Neural progenitor cell (in vitro differentiated cells): ENCODE measurements around the gene FLACC1. TPM values are rescaled to one million over a fixed set of nuclear protein-coding genes. Genes with fewer than 3 reads are reported as not detected.
"Not testable (repeated sequence)": the region's sequence is repeated elsewhere in the genome, so short reads cannot be mapped to it uniquely, and the experiment has no call there.

Source experiments
- DNase-seq: peaks from one replicate; pipeline ENCODE4 v3.0.0-alpha.2; 2016; ENCODE audit warnings: low spot score
- H2AFZ ChIP-seq: fragments of 200-600 bp; sonication (generic); replicated peaks from 2 replicates; pipeline ENCODE4 v1.6.1; 2016; ENCODE audit warnings: antibody characterized with exemption
- H3F3A ChIP-seq: fragments of 200-600 bp; sonication (generic); 2 replicates; pipeline ENCODE4 v1.6.1; 2016; ENCODE audit warnings: antibody characterized with exemption, low read depth
- H3K27ac ChIP-seq: fragments of 200-600 bp; sonication (generic); 2 replicates; pipeline ENCODE4 v1.5.1; 2016; ENCODE audit warnings: mild to moderate bottlenecking
- H3K27me3 ChIP-seq: fragments of 200-600 bp; sonication (generic); 2 replicates; pipeline ENCODE4 v1.6.1; 2016; ENCODE audit warnings: mild to moderate bottlenecking, moderate library complexity
- H3K36me3 ChIP-seq: fragments of 200-600 bp; sonication (generic); 2 replicates; pipeline ENCODE4 v1.5.1; 2016
- H3K4me1 ChIP-seq: fragments of 200-600 bp; sonication (generic); 2 replicates; pipeline ENCODE4 v1.6.1; 2016; ENCODE audit warnings: mixed run types
- H3K4me2 ChIP-seq: fragments of 200-600 bp; sonication (generic); 2 replicates; pipeline ENCODE4 v1.6.1; 2016
- H3K4me3 ChIP-seq: fragments of 200-600 bp; sonication (generic); 2 replicates; pipeline ENCODE4 v1.5.1; 2016
- H3K79me2 ChIP-seq: fragments of 200-600 bp; sonication (generic); 2 replicates; pipeline ENCODE4 v1.6.1; 2016; ENCODE audit warnings: low read depth
- H3K9ac ChIP-seq: fragments of 200-600 bp; sonication (generic); 2 replicates; pipeline ENCODE4 v1.6.1; 2016
- H3K9me3 ChIP-seq: fragments of 200-600 bp; sonication (generic); 2 replicates; pipeline ENCODE4 v1.5.1; 2016; ENCODE audit warnings: low read depth
- H4K20me1 ChIP-seq: fragments of 200-600 bp; sonication (generic); 2 replicates; pipeline ENCODE4 v1.6.1; 2016; ENCODE audit warnings: low read depth
- H3K27ac Mint-ChIP-seq: 3 replicates; pipeline ENCODE4 v1.8.0; 2021; ENCODE audit warnings: mixed read lengths
- H3K27me3 Mint-ChIP-seq: 2 replicates; pipeline ENCODE4 v1.8.0; 2022; ENCODE audit warnings: low read depth, mild to moderate bottlenecking, inconsistent platforms, moderate library complexity, mixed read lengths; ENCODE audit not compliant: insufficient read depth
- H3K36me3 Mint-ChIP-seq: 3 replicates; pipeline ENCODE4 v1.8.0; 2021; ENCODE audit warnings: mixed read lengths
- H3K4me1 Mint-ChIP-seq: 3 replicates; pipeline ENCODE4 v1.8.0; 2021; ENCODE audit warnings: mixed read lengths
- H3K4me3 Mint-ChIP-seq: 3 replicates; pipeline ENCODE4 v1.8.0; 2021; ENCODE audit warnings: mild to moderate bottlenecking, moderate library complexity, mixed read lengths
- H3K9me3 Mint-ChIP-seq: 3 replicates; pipeline ENCODE4 v1.8.0; 2020; ENCODE audit warnings: mixed read lengths
- EZH2 ChIP-seq: fragments of 200-600 bp; sonication (generic); IDR thresholded peaks from 2 replicates; pipeline ENCODE4 v1.6.1; 2017; ENCODE audit warnings: antibody characterized with exemption, mild to moderate bottlenecking, moderate library complexity
- EZH2phosphoT487 ChIP-seq: fragments of 200-600 bp; sonication (generic); IDR thresholded peaks from 2 replicates; pipeline ENCODE4 v1.6.1; 2017; ENCODE audit warnings: antibody characterized with exemption
- total RNA-seq: library from RNA; depleted of rRNA; stranded (reverse); fragments of >200 nt; gene quantifications from 2 replicates; pipeline ENCODE4 v1.2.3, GENCODE V29; 2015; ENCODE audit warnings: low replicate concordance
- TF ChIP-seq, protein P1 (sequence below): fragments of 200-600 bp; sonication (generic); IDR thresholded peaks from 2 replicates; pipeline ENCODE4 v1.5.1; 2017; ENCODE audit warnings: antibody characterized with exemption, mild to moderate bottlenecking

FLACC1 gene
- total RNA-seq, 1 donor from 2014 or later = not detected

DNA sequence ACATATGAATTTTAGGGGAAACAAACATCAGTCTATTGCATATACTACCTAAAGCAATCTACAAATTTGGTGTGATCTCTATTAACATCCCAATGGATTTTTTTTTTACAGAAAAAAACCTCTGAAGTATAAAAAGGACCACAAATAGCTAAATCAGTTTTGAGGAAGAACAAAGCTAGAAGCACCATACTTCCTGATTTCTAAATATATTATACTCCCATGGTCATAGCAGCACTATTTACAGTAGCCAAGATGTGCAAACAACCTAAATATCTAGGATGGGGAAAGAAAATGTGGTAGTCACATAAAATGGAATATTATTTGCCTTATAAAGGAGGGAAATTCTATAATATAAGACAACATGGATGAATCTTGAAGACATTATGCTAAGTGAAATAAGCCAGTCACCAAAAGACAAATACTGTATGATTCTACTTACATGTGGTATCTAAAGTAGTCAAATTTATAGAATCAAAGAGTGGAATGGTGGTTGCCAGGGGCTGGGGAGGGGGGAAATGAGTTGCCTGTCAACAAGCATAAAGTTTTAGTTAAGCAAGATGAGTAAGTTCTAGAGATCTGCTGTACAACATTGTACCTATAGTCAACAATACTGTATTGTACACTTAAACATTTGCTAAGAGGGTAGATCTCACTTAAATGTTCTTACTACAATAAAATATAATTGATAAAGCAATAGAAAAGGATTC is 114.4 kb downstream of the FLACC1 start:
- no peak overlapping the region for H3K27ac Mint-ChIP-seq
- no peak overlapping the region for H3K27ac ChIP-seq
- no peak overlapping the region for H3K4me2 ChIP-seq
- peaks cover 3% of the 10 kb centered on the region for H3K27me3 Mint-ChIP-seq
- no peaks in the 10 kb centered on the region for H3K4me1 ChIP-seq
- no peak for TF ChIP-seq EZH2phosphoT487
- no peak for TF ChIP-seq EZH2
- TF ChIP-seq, protein P1, sequence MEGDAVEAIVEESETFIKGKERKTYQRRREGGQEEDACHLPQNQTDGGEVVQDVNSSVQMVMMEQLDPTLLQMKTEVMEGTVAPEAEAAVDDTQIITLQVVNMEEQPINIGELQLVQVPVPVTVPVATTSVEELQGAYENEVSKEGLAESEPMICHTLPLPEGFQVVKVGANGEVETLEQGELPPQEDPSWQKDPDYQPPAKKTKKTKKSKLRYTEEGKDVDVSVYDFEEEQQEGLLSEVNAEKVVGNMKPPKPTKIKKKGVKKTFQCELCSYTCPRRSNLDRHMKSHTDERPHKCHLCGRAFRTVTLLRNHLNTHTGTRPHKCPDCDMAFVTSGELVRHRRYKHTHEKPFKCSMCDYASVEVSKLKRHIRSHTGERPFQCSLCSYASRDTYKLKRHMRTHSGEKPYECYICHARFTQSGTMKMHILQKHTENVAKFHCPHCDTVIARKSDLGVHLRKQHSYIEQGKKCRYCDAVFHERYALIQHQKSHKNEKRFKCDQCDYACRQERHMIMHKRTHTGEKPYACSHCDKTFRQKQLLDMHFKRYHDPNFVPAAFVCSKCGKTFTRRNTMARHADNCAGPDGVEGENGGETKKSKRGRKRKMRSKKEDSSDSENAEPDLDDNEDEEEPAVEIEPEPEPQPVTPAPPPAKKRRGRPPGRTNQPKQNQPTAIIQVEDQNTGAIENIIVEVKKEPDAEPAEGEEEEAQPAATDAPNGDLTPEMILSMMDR = no peak
- no peak overlapping the region for H3K9ac ChIP-seq
- no peak overlapping the region for H2AFZ ChIP-seq
- no peak overlapping the region for H3K4me3 ChIP-seq
- H3K36me3 Mint-ChIP-seq = no peaks in the 10 kb centered on the region
- H4K20me1 ChIP-seq = no peaks in the 10 kb centered on the region
- no peak overlapping the region for H3K4me3 Mint-ChIP-seq
- no peak for DNase-seq
- H3K36me3 ChIP-seq = no peaks in the 10 kb centered on the region
- no peaks in the 10 kb centered on the region for H3K4me1 Mint-ChIP-seq
- no peaks in the 10 kb centered on the region for H3K27me3 ChIP-seq
- H3K79me2 ChIP-seq = no peaks in the 10 kb centered on the region
- no peaks in the 10 kb centered on the region for H3K9me3 ChIP-seq
- H3F3A ChIP-seq = no peaks in the 10 kb centered on the region
- H3K9me3 Mint-ChIP-seq = peaks cover 9% of the 10 kb centered on the region

DNA sequence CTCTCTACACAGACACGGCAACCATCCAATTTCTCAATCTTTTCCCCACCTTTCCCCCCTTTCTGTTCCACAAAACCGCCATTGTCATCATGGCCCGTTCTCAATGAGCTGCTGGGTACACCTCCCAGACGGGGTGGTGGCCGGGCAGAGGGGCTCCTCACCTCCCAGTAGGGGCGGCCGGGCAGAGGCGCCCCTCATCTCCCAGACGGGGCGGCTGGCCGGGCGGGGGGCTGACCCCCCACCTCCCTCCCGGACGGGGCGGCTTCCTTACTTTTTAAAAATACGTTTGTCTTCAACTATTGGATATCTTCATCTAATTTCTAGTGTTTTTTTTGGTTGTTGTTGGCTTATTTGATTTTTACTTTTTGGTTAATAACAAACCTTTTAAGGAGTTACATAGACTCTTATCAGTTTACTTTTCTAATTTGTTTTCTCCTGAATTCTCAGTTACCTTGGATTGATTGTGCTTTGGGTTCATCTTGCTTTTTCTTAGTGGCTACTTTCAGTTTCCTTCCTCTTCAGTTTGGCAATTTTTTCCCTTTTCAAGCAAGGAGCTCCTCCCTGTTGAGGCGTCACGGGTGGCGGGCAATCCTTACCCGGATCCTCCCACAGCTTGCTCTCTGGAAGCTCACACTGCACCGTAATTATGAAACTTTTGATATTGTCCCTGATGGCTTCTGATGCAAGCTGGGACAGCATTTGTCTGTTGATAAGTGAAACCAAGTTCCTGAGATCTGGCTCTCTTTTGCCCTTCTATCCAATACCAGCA is 117.8 kb downstream of the FLACC1 start:
- H3K9ac ChIP-seq, H2AFZ ChIP-seq, H3K27ac Mint-ChIP-seq, H4K20me1 ChIP-seq, H3K27me3 Mint-ChIP-seq, H3K36me3 Mint-ChIP-seq, H3K27ac ChIP-seq, H3K4me1 ChIP-seq, DNase-seq, H3K9me3 ChIP-seq, H3K4me3 ChIP-seq, H3K4me2 ChIP-seq, H3K27me3 ChIP-seq, H3K4me1 Mint-ChIP-seq, H3K79me2 ChIP-seq, H3K4me3 Mint-ChIP-seq, H3K9me3 Mint-ChIP-seq, H3K36me3 ChIP-seq, H3F3A ChIP-seq: not testable (repeated sequence)

Other genes starting within 250 kb of the FLACC1 start
- 10.9 and 11.4 TPM in 2 replicates for gene CFLAR, start 241.2 kb downstream of the FLACC1 start, total RNA-seq
- gene CASP10, start 174.2 kb downstream of the FLACC1 start, total RNA-seq = 1.4 and 2.2 TPM in 2 replicates
- gene CASP8, start 96.8 kb downstream of the FLACC1 start, total RNA-seq = 2.1 and 3.1 TPM in 2 replicates
- 7.0 and 7.1 TPM in 2 replicates for gene TRAK2, start 94.1 kb upstream of the FLACC1 start, total RNA-seq
- gene STRADB, start 94.4 kb upstream of the FLACC1 start, total RNA-seq = 64.0 and 79.4 TPM in 2 replicates